Neutrophil (primary cell): ENCODE measurements around the gene WSB1.
"Not testable (repeated sequence)": the region's sequence is repeated elsewhere in the genome, so short reads cannot be mapped to it uniquely, and the experiment has no call there.

Source experiments
- H3K27ac ChIP-seq: fragments of 200-600 bp; sonication (generic); 2 replicates; pipeline ENCODE4 v1.5.1; 2016; ENCODE audit warnings: mild to moderate bottlenecking, moderate library complexity
- H3K27me3 ChIP-seq: fragments of 200-600 bp; sonication (generic); 2 replicates; pipeline ENCODE4 v1.6.0; 2016; ENCODE audit warnings: mild to moderate bottlenecking
- H3K36me3 ChIP-seq: fragments of 200-600 bp; sonication (generic); 2 replicates; pipeline ENCODE4 v1.5.1; 2017
- H3K4me1 ChIP-seq, 2 experiments: fragments of 200-600 bp in 1 of 2; sonication (generic) in 1 of 2; 1 replicate in 1 of 2; 2 replicates in 1 of 2; pipeline versions ENCODE4 v1.5.1 to v1.6.1; 2013 to 2016; ENCODE audit warnings: low read depth in 1 of 2, low read length in 1 of 2, mild to moderate bottlenecking in 1 of 2, moderate library complexity in 1 of 2; ENCODE audit not compliant: control insufficient read depth in 1 of 2, insufficient read depth in 1 of 2
- H3K4me3 ChIP-seq, 2 experiments: fragments of 200-600 bp in 1 of 2; sonication (generic) in 1 of 2; 1 replicate in 1 of 2; 2 replicates in 1 of 2; pipeline ENCODE4 v1.5.1; 2013 to 2016; ENCODE audit warnings: low read depth in 1 of 2, low read length in 1 of 2, mild to moderate bottlenecking in 1 of 2, moderate library complexity in 1 of 2
- H3K9me3 ChIP-seq: fragments of 200-600 bp; sonication (generic); 2 replicates; pipeline ENCODE4 v1.5.1; 2016
- TF ChIP-seq, protein P1 (sequence below): fragments of 200-600 bp; sonication (generic); IDR thresholded peaks from 2 replicates; pipeline ENCODE4 v1.5.1; 2016; ENCODE audit warnings: antibody characterized with exemption

The WSB1 gene

DNA sequence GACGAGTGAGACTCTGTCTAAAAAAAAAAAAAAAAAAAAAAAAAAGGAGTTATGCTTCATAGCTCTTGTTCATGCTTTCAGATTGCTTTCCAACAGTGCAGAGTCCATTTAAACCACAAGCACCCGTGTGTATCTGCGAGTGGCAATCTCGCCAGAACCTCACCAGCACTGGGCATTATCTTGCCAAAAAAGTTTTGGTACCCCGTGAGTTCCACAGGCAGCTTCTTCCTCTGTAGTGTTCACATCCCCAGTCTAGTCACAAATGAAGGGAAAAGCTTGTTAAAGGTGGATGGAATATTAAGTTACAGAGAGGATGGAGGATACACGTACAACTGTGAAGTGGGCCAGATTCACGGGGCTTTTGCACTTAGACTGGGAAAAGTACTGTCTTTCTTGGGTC is 33.5 kb downstream of the WSB1 start:
- Histone ChIP-seq H3K4me3 (no peak overlapping the region), H3K9me3 (no peaks in the 10 kb centered on the region), H3K27ac (no peak overlapping the region), H3K27me3 (no peaks in the 10 kb centered on the region), H3K4me1 (peaks cover 2 to 3% of the 10 kb centered on the region in 2 experiments), H3K36me3 (no peaks in the 10 kb centered on the region)
- TF ChIP-seq, protein P1, sequence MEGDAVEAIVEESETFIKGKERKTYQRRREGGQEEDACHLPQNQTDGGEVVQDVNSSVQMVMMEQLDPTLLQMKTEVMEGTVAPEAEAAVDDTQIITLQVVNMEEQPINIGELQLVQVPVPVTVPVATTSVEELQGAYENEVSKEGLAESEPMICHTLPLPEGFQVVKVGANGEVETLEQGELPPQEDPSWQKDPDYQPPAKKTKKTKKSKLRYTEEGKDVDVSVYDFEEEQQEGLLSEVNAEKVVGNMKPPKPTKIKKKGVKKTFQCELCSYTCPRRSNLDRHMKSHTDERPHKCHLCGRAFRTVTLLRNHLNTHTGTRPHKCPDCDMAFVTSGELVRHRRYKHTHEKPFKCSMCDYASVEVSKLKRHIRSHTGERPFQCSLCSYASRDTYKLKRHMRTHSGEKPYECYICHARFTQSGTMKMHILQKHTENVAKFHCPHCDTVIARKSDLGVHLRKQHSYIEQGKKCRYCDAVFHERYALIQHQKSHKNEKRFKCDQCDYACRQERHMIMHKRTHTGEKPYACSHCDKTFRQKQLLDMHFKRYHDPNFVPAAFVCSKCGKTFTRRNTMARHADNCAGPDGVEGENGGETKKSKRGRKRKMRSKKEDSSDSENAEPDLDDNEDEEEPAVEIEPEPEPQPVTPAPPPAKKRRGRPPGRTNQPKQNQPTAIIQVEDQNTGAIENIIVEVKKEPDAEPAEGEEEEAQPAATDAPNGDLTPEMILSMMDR, result no peak

- H3K4me3 ChIP-seq, result no peak overlapping the region
- no peaks in the 10 kb centered on the region for H3K27me3 ChIP-seq
- TF ChIP-seq, protein P1, result no peak
- H3K36me3 ChIP-seq, result no peaks in the 10 kb centered on the region
- H3K4me1 ChIP-seq, result peaks cover 6 to 7% of the 10 kb centered on the region in 2 experiments
- no peaks in the 10 kb centered on the region for H3K9me3 ChIP-seq
- H3K27ac ChIP-seq, result no peak overlapping the region
Measured at GRCh38 chr17:27327871-27328270, 34.0 kb downstream of the WSB1 start.

- not testable (repeated sequence) for H3K27me3 ChIP-seq, H3K9me3 ChIP-seq, H3K27ac ChIP-seq, H3K4me3 ChIP-seq, H3K36me3 ChIP-seq
- peaks cover 11 to 14% of the 10 kb centered on the region in 2 experiments for H3K4me1 ChIP-seq
Measured at GRCh38 chr17:27328686-27329085, 34.8 kb downstream of the WSB1 start.

DNA sequence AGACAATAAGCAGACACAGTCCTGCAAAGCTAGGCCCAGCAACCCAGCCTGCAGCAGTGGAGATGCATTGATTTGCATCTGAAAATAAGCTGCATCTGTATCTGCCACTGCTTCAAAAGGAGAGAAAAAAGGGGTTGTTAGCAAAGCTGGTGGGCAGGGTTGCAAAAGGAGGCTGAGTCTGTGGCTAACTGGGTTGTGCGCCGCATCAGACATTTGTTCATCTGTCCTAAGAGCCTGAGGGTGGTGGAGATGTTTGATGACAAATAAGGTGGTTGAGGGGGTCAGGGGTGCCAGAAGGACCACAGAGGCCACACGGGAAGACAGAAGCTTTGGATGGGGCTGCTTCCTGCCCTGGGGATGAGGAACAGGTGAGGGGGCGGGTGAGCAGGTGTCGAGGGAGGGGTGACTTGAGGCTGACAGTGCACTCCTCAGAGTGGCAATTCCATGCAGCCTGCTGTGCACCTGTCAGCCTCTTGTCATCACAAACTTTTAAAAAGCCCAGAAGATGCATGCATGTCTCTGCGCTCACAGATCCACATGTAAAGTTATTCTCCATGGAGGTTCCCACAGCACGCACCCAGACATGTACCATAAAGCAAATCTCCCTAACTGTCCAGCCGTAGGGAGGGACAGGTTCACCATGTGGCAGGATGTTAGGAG is 35.4 kb downstream of the WSB1 start:
- no peak overlapping the region for H3K27ac ChIP-seq

DNA sequence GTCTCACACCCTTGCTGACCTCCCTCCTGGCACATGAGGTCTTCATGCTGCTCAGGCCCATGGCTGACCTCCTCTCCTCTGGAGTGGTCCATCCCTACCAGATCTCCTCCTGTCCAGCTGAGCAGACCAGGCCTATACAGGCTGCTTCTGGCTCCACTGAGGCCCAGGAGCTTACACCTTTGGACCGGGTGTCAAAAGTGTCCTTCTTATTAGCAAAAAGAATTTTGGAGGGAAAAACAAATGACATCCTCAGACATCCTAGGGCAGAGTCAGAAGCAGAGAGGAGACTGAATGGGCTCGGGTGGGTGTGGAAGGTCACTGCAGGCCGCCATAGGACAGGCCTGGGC is 38.1 kb downstream of the WSB1 start:
- H3K27ac ChIP-seq, result peak overlapping the region; percentile 62
- no peaks in the 10 kb centered on the region for H3K9me3 ChIP-seq
- no peaks in the 10 kb centered on the region for H3K36me3 ChIP-seq
- TF ChIP-seq, protein P1, result no peak
- no peaks in the 10 kb centered on the region for H3K27me3 ChIP-seq
- peaks cover 22 to 23% of the 10 kb centered on the region in 2 experiments for H3K4me1 ChIP-seq
- no peak overlapping the region for H3K4me3 ChIP-seq

More for the DNA sequence above, 35.4 kb downstream of the WSB1 start:
- Histone ChIP-seq H3K4me1 (peaks cover 11 to 14% of the 10 kb centered on the region in 2 experiments), H3K4me3 (no peak overlapping the region), H3K27me3 (no peaks in the 10 kb centered on the region), H3K36me3 (no peaks in the 10 kb centered on the region), H3K9me3 (no peaks in the 10 kb centered on the region)
- TF ChIP-seq, protein P1, result no peak

DNA sequence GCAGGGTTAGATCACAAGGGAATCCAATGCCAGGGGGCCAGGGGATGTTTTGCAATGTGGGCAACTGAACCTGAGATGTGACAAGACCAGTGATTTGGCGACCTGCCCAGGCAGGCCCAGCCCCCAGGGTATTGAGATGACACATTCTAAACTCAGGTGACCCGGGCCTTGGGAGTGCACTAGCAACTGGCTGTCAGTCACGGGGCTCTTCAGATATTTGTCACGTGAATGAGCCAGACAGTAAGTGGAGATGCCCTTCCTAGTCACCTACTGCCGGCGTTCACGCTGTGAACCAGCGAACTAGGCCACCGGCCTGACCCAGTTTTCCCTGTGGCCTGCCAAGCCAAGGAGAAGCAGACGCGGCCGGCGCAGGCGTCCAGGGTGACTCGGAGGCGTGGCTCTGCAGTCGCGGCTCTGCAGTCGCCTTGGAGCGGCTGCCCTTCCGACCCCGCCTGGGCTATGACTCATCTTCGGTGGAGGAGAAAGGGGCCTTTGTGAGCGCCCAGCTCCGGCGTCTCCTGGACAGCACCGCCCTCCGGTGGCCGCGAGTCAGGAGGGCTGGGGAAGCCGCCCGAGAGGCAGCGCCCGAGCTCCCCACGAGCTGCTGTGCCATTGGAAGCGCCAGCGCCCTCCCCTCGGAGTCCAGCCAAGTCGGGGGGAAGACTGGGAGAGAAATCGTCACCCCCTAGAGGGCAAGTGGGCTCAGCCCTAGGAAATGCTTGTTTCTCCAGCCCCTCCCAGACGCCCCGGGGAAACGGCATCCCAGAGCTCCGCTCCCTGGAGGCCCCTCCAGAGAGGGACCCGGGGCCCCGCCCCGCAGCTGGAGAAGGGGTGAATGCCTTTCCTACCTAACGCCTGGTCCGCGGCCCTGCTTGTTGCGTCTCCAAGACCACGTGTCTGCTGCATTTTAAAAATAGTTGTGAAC is 38.8 kb downstream of the WSB1 start:
- TF ChIP-seq, protein P1, result peak; percentile 91

More for the DNA sequence above, 38.8 kb downstream of the WSB1 start:
- H3K4me1 ChIP-seq, result peaks cover 22 to 23% of the 10 kb centered on the region in 2 experiments
- H3K27me3 ChIP-seq, result no peaks in the 10 kb centered on the region
- no peaks in the 10 kb centered on the region for H3K36me3 ChIP-seq
- H3K9me3 ChIP-seq, result no peaks in the 10 kb centered on the region
- peak overlapping the region; percentile 62 for H3K27ac ChIP-seq
- peak overlapping the region; percentile 60 to 64 for H3K4me3 ChIP-seq
